GM12875 (cell line): ENCODE measurements around the gene PLEKHA6.

ENCODE experiments used
- H3K4me3 ChIP-seq: one replicate; pipeline ENCODE4 v1.5.1; 2011; ENCODE audit warnings: low read depth, low read length, control low read depth
- CTCF ChIP-seq: IDR thresholded peaks from 2 replicates; pipeline ENCODE4 v1.5.1; 2011; ENCODE audit warnings: low read depth, mild to moderate bottlenecking, control low read depth, inconsistent platforms, low read length, moderate library complexity, borderline replicate concordance; ENCODE audit not compliant: insufficient read depth

Gene PLEKHA6

DNA sequence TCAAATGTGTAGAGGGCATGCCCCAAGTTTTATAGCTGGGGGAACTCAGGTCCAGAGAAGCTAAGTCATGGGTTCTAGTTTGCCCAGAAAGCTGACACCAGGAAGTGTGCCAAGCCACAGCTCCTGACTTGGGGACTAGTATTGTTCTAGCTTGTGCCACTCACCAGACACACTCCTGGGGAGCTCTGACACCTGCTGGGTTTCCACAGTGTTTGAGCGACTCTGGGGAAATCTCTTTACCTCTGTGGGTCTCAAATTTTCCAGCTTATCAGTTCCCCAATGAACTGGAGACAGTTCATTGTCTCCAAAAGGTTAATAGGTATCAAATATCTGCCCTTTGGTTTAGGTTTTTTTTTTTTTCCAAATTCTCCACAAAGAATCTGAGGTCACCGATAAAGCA, 167.7 kb downstream of the PLEKHA6 start:
- no peak for TF ChIP-seq CTCF
- no peak overlapping the region for H3K4me3 ChIP-seq

- TF ChIP-seq CTCF: no peak
- H3K4me3 ChIP-seq: no peak overlapping the region
Observed at GRCh38 chr1:204191456-204191855, 168.3 kb downstream of the PLEKHA6 start.

DNA sequence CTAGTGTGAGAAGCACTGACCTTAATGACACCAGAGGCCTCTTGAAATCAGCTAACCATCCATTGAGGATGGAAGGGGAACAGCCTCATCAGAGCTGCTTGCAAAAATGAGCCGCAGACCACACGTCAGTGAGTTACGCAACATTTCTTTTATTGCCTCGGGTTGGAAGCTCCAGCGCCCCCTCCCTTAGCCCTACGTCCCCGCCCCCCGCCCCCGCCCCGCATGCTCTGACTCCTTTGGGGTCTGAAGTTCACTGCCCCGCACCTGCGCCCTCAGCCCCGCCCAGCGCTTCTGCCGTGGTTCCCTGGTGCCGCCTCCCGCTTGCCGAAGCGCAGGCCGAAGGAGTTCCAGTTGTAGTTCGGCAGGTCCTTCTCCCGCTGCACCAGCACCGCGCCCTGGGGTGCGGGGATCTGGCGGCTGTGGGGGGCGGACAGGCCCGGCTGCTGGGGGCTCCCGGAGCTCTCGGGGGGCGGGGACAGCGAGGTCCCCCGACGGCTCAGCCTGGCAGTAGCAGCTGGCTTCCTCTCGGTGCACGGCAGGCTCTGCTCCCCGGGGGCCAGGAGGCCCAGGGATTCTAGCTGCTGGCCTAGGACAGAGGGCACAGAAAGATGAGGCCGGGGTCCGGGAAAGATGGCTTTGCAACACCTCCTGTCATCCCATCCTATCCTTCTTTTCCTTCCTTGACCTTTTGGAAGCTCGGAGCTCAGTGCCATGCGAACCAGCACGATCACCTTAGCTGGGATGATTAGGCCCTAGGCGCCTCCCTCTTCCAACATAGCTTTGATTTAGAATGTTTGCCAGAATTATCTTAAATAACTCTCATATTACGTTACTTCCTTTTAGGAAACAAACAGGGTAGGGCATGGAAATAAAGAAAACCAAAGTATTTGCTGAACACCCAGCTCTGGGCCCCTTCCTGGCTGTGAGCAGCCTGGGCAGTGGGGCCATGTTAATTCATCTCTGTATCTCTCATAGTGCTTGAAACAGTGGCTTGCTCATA, 169.2 kb downstream of the PLEKHA6 start:
- no peak overlapping the region for H3K4me3 ChIP-seq
- no peak for TF ChIP-seq CTCF

DNA sequence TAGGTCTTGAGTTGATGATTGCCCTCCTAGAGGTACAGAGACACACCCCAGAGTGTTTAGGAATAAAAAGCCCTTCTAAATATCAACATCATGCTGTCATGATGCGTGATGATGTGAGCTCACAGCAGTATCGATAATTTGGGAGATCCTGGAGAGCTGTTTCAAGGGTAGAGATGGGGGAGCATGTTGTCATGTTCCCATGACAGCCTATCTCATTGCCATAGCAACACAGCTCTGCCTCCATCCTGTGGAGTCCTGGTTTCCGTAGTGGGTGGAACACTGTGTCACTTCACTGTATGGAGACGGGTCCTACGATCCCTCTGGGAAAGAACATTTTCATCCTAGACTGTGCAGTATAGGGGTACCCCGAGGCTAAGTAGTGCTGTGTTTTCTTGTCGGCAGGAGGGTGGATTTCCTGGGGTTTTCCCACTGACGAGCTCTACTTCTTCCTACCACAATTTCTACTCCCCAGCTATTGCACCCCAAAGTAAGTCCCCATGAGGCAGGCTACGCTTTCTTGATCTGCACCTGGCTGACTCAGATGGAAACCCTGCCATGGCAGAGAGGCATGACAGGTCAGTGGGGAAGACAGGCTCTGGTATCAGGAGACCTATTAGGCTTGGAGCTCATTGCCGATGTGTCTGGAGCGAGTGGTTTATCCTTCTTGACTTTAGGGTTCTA, 170.6 kb downstream of the PLEKHA6 start:
- H3K4me3 ChIP-seq: no peak overlapping the region
- no peak for TF ChIP-seq CTCF

- H3K4me3 ChIP-seq: no peak overlapping the region
- no peak for TF ChIP-seq CTCF
Observed at GRCh38 chr1:204186597-204186996, 173.1 kb downstream of the PLEKHA6 start.

GRCh38 chr1:204181116-204181515, 178.6 kb downstream of the PLEKHA6 start:
- TF ChIP-seq CTCF: no peak
- no peak overlapping the region for H3K4me3 ChIP-seq
